Heart left ventricle (tissue), 16 donors: Measurements from ENCODE around the gene MAN2B2. TPM values are rescaled to one million over a fixed set of nuclear protein-coding genes. Genes with fewer than 3 reads are reported as not detected.

Experiments
- ATAC-seq, 4 donors: fragments of 200-7000 bp; cut with Tn5 transposase; one replicate each; pipeline ENCODE4 v1.9.1; 2020 to 2022; ENCODE audit warnings: moderate library complexity in 4 of 4, mild to moderate bottlenecking in 3 of 4, moderate number of reproducible peaks in 1 of 4
- DNase-seq, 5 donors: peaks; one replicate each; pipeline ENCODE4 v3.0.0-alpha.2; 2020
- H3K27ac ChIP-seq, 12 donors: fragments of 200-600 bp; sonication (generic) in 4 of 12; one replicate each; pipeline versions ENCODE4 v1.5.0 to v1.8.0; 2016 to 2022; ENCODE audit warnings: mild to moderate bottlenecking in 2 of 12
- H3K27me3 ChIP-seq, 9 donors: fragments of 200-600 bp; sonication (generic) in 2 of 9; one replicate each; pipeline versions ENCODE4 v1.5.1 to v1.8.0; 2016 to 2022; ENCODE audit warnings: mild to moderate bottlenecking in 3 of 9
- H3K36me3 ChIP-seq, 9 donors: fragments of 200-600 bp; sonication (generic) in 2 of 9; one replicate each; pipeline versions ENCODE4 v1.5.0 to v1.8.0; 2018 to 2022; ENCODE audit warnings: mild to moderate bottlenecking in 2 of 9
- H3K4me1 ChIP-seq, 12 donors: fragments of 200-600 bp; sonication (generic) in 4 of 12; one replicate each; pipeline versions ENCODE4 v1.5.0 to v1.8.0; 2016 to 2022; ENCODE audit warnings: mild to moderate bottlenecking in 3 of 12
- H3K4me3 ChIP-seq, 12 donors: fragments of 200-600 bp; sonication (generic) in 4 of 12; one replicate each; pipeline versions ENCODE4 v1.5.0 to v1.8.0; 2017 to 2022; ENCODE audit warnings: mild to moderate bottlenecking in 9 of 12, moderate library complexity in 4 of 12
- H3K9me3 ChIP-seq, 12 donors: fragments of 200-600 bp; sonication (generic) in 4 of 12; one replicate each; pipeline versions ENCODE4 v1.5.0 to v1.8.0; 2016 to 2022; ENCODE audit warnings: mild to moderate bottlenecking in 1 of 12
- POLR2A ChIP-seq, 2 donors: fragments of 450-650 bp; IDR thresholded peaks; one replicate each; pipeline ENCODE4 v1.6.1; 2017; ENCODE audit warnings: antibody characterized with exemption in 2 of 2, mild to moderate bottlenecking in 2 of 2, moderate library complexity in 2 of 2
- WGBS, 4 donors: extraction: QIAGEN DNeasy Blood & Tissue Kit in 2 of 4; methylation state at CpG; one replicate each; pipeline versions ENCODE4 v1.1.5 to v1.1.7; 2013 to 2018; 5-methylcytosine and 5-hydroxymethylcytosine counted together
- intact Hi-C, 10 donors: fragments of 100-400 bp; cut with DNase I; formaldehyde crosslinking; loops; one replicate each; pipeline versions ENCODE4 v1.11.1 to v1.14.2; 2022
- polyA plus RNA-seq, 2 donors: library from polyadenylated mRNA; stranded (reverse); fragments of 200-250 nt; gene quantifications; one replicate each; pipeline ENCODE4 v1.2.3, GENCODE V29; 2013
- total RNA-seq, 9 donors: library from RNA; depleted of rRNA in 2 of 9; stranded (reverse); fragments of >200 nt in 2 of 9; fragmentation: NEBNext Ultra II Directional in 3 of 9; extraction: Animal tissue kit (Norgen Biotek cat#: 25700) in 3 of 9; gene quantifications; one replicate each; pipeline versions ENCODE4 v1.1.0 to v1.2.4, GENCODE V29; 2016 to 2023
- TF ChIP-seq, protein P1 (sequence below), 12 donors: fragments of 200-600 bp; sonication (generic) in 4 of 12; IDR thresholded peaks; one replicate each; pipeline versions ENCODE4 v1.5.0 to v1.8.0; 2018 to 2022; ENCODE audit warnings: antibody characterized with exemption in 12 of 12, mild to moderate bottlenecking in 5 of 12
- donor health status: ischemic (EF 13 %, LVEDD 7.1; RV severe dilation, severe dysfunction).
- donor health status: healthy with polysubstance abuse.
- donor health status: DM: no; HTN: yes; CAD: no.
- donor health status: DM: no; HTN: no; CAD: no.
- donor health status: ischemic (EF 25% LVEDD 6.9; RV normal size, moderate dysfunction).
- donor health status: ischemic (EF 25% LVEDD 5.7; RV mildly dilated, moderate dysfunction).
- donor health status: healthy.
- donor health status: DM: yes; HTN: yes; CAD: no.
- donor health status: ischemic (EF 35%, LVEDD 5.7; RV mildly dilated, moderate dysfunction).
- donor health status: nonischemic (EF 11% LVEDD 7.7; RV severe dilation, severe dysfunction).
- donor health status: DM: yes; HTN: yes; CAD: no.
- donor health status: PGD.
- donor health status: ischemic (EF 29% LVEDD 5.4; RV normal size, mild dysfunction).
- donor health status: nonischemic (EF 23%, LVEDD 6.1; RV moderate dilation, normal function).

MAN2B2 gene
- total and polyA plus RNA-seq, 11 donors, result 4.4 to 33.6 (median 19.8) TPM

DNA sequence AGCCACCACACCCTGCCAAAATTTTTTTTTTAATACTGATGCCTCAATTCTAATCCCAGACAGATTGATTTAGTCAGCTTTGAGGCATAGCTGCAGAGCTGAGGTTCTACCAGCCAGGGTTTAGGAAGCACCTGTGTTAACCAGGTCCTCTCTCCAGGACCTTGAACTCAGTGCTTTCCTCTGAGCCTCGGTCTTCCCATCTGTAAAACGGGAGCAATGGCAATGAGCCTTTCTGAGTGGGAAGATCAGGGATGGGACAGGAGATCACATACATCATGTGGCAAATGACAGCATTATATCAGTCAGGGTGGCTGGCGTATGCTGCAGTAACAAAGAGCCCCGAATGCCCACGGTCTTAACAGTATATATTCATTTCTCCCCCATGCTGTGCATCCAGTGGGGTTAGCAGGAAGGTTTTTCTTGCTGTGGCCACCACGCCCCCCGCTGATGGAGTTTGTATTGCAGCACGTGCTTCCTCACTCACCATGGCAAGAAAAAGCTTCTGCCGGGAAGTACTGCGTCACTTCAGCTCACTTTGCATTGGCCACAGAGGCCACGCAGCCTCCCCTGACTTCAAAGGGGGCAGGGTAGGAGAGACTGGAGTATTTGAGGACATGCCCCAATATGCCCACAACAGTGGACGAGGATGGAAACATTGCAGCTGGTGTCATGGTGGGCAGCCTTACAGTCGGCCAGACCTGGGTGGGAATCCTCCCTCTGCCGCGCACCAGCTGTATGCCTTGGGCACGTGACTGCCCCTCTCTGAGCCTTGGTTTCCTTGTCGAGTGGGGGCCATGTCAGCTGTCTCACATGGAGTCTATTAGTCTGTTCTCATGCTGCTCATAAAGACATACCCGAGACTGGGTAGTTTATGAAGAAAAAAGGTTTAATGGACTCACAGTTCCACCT lies 41.4 kb downstream of the MAN2B2 start:
- Histone ChIP-seq H3K9me3 (no peaks in the 10 kb centered on the region), H3K4me3 (no peak overlapping the region), H3K27me3 (no peaks in the 10 kb centered on the region), H3K36me3 (peaks cover 0 to 81% (median 58%) of the 10 kb centered on the region in 9 donors), H3K4me1 (no peaks in the 10 kb centered on the region), H3K27ac (no peak overlapping the region)
- intact Hi-C loops, result no loop called here
- TF ChIP-seq POLR2A (IDR thresholded peaks at IDR 0.05), result no peak
- TF ChIP-seq, protein P1, sequence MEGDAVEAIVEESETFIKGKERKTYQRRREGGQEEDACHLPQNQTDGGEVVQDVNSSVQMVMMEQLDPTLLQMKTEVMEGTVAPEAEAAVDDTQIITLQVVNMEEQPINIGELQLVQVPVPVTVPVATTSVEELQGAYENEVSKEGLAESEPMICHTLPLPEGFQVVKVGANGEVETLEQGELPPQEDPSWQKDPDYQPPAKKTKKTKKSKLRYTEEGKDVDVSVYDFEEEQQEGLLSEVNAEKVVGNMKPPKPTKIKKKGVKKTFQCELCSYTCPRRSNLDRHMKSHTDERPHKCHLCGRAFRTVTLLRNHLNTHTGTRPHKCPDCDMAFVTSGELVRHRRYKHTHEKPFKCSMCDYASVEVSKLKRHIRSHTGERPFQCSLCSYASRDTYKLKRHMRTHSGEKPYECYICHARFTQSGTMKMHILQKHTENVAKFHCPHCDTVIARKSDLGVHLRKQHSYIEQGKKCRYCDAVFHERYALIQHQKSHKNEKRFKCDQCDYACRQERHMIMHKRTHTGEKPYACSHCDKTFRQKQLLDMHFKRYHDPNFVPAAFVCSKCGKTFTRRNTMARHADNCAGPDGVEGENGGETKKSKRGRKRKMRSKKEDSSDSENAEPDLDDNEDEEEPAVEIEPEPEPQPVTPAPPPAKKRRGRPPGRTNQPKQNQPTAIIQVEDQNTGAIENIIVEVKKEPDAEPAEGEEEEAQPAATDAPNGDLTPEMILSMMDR (IDR thresholded peaks at IDR 0.05), result no peak
- WGBS, 4 donors, result 96 to 98% (median 97%) methylated on average over 18 of the region's 18 CpGs
- ATAC-seq, result no peak
- DNase-seq, result no peak

DNA sequence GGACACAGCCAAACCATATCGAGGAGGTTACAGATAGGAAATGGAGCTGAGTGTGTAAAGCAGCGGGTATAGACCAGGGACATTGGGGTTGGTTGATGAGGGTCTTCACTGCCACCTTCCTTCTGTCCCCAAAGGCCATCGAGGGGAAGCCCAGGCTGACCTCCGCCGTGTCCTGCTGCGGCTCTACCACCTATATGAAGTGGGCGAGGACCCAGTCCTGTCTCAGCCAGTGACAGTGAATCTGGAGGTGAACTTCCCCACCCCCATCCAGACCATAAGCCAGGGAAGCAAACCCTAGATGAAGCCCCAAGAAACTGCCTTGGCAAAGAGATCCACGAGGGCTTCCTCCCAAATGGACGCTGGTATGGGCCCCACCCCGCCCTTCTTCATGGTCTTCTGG lies 42.3 kb downstream of the MAN2B2 start:
- Histone ChIP-seq H3K4me3 (no peak overlapping the region), H3K27me3 (no peaks in the 10 kb centered on the region), H3K36me3 (peaks cover 0 to 72% (median 51%) of the 10 kb centered on the region in 9 donors), H3K4me1 (no peaks in the 10 kb centered on the region), H3K27ac (no peak overlapping the region), H3K9me3 (no peaks in the 10 kb centered on the region)
- DNase-seq (no peak), ATAC-seq (no peak)
- 96 to 97% (median 97%) methylated on average over 7 to 10 of the region's 10 CpGs for WGBS, 4 donors
- TF ChIP-seq POLR2A (IDR thresholded peaks at IDR 0.05), result no peak
- TF ChIP-seq, protein P1 (IDR thresholded peaks at IDR 0.05), result no peak
- intact Hi-C loops, result no loop called here

DNA sequence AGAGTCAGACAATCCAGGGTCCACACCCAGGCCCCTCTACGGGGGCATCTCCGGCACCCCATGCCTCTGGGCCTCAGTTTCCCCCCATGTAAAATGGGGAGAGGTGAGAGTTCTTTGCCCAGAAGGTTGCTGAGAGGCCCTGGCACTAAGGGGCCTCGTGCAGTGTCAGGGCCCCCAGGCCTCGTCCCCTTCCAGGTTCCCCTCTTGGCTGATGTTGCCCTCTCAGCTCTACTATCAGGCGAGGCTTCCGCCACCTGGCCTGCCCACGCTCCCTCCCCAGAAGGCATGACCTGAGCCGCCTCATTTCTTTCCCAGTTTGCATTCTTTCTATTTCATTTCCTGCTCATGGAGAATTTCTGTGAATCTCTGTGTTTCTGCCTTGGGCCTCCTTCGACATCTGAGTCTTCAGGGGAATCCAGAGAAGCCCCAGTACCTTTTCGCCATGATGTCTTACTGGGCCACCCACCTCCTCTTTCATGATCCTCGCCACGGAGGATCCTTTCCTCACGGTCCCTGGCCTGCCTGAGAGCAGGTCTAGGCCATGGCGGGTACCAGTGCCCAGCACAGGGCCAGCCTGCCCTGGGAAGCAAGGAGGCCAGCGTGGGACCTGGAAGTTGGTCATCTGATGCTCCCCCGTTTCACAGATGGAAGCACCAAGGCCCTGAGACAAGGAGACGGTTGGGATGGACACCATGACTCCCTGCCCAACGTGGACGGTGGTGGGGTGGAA lies 43.6 kb downstream of the MAN2B2 start:
- intact Hi-C loops, result no loop called here
- ATAC-seq, result no peak
- Histone ChIP-seq H3K27ac (no peak overlapping the region), H3K4me3 (no peak overlapping the region), H3K4me1 (no peaks in the 10 kb centered on the region), H3K36me3 (peaks cover 0 to 63% (median 44%) of the 10 kb centered on the region in 9 donors), H3K9me3 (no peaks in the 10 kb centered on the region), H3K27me3 (no peaks in the 10 kb centered on the region)
- DNase-seq, result no peak
- WGBS, 4 donors, result 90 to 94% (median 91%) methylated on average over 19 of the region's 19 CpGs
- TF ChIP-seq POLR2A (IDR thresholded peaks at IDR 0.05), result no peak
- TF ChIP-seq, protein P1 (IDR thresholded peaks at IDR 0.05), result no peak

DNA sequence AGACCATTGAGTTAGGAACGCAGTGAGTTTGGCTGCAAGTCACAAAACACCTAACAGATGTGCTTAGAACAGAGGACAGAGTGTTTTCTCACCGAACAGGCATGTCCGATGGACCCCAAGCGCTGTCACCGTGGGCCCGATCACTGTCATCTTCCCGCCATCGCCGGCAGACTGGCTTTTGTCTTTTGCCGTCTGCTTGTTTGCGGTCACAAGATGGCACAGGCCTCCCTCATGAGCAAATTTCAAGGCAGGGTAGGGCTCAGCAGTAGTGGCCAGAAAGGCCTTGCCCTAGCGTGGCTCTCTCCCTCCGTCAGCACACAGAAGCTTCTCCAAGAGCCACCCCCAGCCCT lies 44.1 kb downstream of the MAN2B2 start:
- TF ChIP-seq POLR2A (IDR thresholded peaks at IDR 0.05), result no peak
- Histone ChIP-seq H3K27ac (no peak overlapping the region), H3K4me3 (no peak overlapping the region), H3K9me3 (no peaks in the 10 kb centered on the region), H3K36me3 (peaks cover 0 to 62% (median 43%) of the 10 kb centered on the region in 9 donors), H3K27me3 (no peaks in the 10 kb centered on the region), H3K4me1 (no peaks in the 10 kb centered on the region)
- intact Hi-C loops, result no loop called here
- ATAC-seq (no peak), DNase-seq (no peak)
- 96 to 99% (median 98%) methylated on average over 12 to 13 of the region's 13 CpGs for WGBS, 4 donors
